Type B pancreatic cell (in vitro differentiated cells): Measurements from ENCODE around the gene VPS37D. TPM values are rescaled to one million over a fixed set of nuclear protein-coding genes. Genes with fewer than 3 reads are reported as not detected.

Experiments used
- DNase-seq: peaks from one replicate; pipeline ENCODE4 v3.0.0; 2021; ENCODE audit warnings: mixed read lengths; ENCODE audit not compliant: unreplicated experiment; ENCODE audit errors: extremely low spot score
- H3K27ac Mint-ChIP-seq: 2 replicates; pipeline ENCODE4 v1.8.0; 2021; ENCODE audit warnings: mild to moderate bottlenecking, mixed read lengths
- H3K27me3 Mint-ChIP-seq: 2 replicates; pipeline ENCODE4 v1.8.0; 2021; ENCODE audit warnings: mixed read lengths
- H3K36me3 Mint-ChIP-seq: 2 replicates; pipeline ENCODE4 v1.8.0; 2021; ENCODE audit warnings: mixed read lengths
- H3K4me1 Mint-ChIP-seq: one replicate; pipeline ENCODE4 v1.8.0; 2021; ENCODE audit warnings: mixed read lengths; ENCODE audit not compliant: unreplicated experiment
- H3K4me3 Mint-ChIP-seq: 2 replicates; pipeline ENCODE4 v1.8.0; 2021; ENCODE audit warnings: mild to moderate bottlenecking, mixed read lengths
- H3K9me3 Mint-ChIP-seq: 2 replicates; pipeline ENCODE4 v1.8.0; 2021; ENCODE audit warnings: mixed read lengths
- CTCF ChIP-seq: fragments of 200-600 bp; sonication (generic); conservative IDR thresholded peaks from 2 replicates; pipeline ENCODE4 v1.5.0; 2021; ENCODE audit warnings: antibody characterized with exemption, mild to moderate bottlenecking
- total RNA-seq: library from RNA; stranded (reverse); gene quantifications from 2 replicates; pipeline ENCODE4 v1.2.1, GENCODE V29; 2021; ENCODE audit warnings: low replicate concordance

Gene VPS37D
- total RNA-seq, 1 donor from 2014 or later: 12.9 TPM

DNA sequence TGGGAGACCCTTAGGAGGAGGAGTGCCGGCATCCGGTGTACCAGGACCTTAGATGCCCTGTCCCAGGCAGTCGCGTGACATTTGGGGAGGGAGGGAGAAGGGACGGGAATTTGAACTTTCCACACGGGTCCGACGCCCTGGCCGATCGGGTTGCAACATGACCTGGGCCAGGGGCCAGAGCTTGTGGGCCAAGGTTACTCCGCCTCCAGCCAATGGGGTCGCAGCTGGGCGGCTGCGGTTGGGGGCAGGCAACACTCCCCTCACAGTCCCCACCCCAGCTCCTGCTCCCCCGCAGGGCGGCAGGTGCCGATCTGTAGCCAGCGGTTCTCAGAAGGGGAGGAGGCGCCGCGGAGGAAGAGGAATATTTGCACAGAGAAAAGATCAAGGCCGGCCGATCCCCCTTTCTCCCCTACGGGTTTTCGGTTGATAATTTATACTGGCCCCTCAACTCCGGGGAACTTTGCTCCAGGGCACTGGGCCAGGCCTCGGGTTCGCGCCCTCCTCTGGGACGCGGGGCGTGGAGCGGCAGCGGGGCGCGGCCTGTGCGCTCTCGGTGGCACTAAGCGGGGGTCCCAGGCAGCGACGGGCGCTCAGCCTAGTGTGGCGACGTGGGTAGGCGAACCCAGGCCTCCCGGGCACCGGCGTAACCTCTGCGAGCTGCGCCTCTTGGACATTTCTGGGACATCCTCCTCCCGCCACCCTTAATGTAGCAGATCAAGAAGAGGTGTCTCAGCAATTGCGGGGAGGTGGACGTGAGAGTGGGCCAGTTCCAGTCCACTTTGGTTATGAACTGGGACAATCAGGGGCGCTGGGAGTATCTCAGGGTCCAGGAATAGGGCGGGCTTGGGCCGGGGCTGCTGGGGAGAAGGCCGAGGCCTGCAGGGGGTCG, 44.5 kb upstream of the VPS37D start:
- Mint-ChIP-seq H3K9me3 (no peaks in the 10 kb centered on the region), H3K27me3 (peaks cover 49% of the 10 kb centered on the region), H3K4me1 (no peaks in the 10 kb centered on the region), H3K4me3 (peak overlapping the region; percentile 82), H3K36me3 (no peaks in the 10 kb centered on the region), H3K27ac (peak overlapping the region; percentile 23)
- TF ChIP-seq CTCF: no peak
- DNase-seq: no peak

DNA sequence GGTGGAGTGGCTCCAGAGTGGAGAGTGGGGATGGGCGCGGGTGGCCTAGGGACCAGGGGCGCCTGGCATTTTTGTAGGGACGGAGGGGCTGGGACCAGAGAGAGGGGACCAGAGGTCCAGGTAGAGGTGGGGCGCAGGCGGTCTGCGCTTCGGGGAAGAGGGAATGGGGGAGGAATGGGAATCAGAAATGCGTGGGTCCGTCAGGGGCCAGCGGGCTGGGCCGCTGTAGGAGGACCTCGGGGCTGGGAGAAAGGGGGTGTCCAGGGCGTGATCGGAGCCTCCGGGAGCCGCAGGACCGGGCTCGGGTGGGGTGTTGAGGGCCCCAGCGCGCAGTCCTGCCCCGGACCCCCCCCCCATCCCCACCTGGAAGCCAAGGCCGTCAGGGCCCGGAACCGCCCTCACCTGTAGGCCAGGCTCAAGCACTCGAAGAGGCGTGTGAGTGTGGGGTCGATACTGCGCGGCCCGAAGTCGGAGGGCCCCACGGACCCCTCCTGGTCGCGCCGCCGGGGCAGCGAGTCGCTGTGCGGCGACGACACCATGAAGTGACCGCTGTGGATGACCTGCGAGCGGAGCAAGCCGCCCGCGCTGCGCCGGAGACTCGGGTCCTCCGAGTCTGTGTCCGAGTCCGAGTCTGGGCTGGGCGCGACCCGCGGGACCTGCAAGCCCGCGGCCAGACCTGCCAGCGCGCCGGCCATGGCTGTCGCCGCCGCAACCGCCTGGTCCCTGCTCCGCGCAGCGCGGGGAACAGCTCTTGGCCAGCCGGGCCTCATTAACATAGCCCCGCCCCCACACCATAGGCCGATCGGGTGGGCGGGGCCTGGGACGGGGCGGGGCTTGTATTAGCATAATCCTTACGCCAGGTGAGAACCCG, 43.6 kb upstream of the VPS37D start, which contains the start of gene MLXIPL:
TSS of gene MLXIPL (minus strand) at position 725 of the 871 bp plus-strand sequence. CDS start at position 695, 30 bp downstream.
- peak within 1 kb of the TSS; percentile 23 for H3K27ac Mint-ChIP-seq
- TF ChIP-seq CTCF: no peak
- no peaks in the 10 kb centered on the region for H3K9me3 Mint-ChIP-seq
- H3K4me3 Mint-ChIP-seq: peak within 1 kb of the TSS; percentile 82
- H3K36me3 Mint-ChIP-seq: no peaks in the 10 kb centered on the region
- H3K4me1 Mint-ChIP-seq: no peaks in the 10 kb centered on the region
- peak; percentile 81 for DNase-seq
- peaks cover 58% of the 10 kb centered on the region for H3K27me3 Mint-ChIP-seq

DNA sequence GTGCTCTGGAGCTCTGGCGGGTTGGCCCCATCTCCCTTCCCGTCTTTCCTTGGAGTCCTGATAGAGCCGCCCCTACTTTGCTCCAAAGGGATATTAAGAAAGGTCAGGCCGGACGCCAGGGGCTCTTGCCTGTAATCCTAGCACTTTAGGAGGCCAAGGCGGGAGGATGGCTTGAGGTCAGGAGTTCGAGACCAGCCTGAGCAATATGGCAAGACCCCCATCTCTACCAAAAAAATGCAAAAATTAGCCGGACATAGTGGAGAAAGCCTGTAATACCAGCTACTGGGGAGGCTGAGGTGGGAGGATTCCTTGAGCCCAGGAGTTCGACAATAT, 43.0 kb upstream of the VPS37D start:
- no peak for DNase-seq
- no peak for TF ChIP-seq CTCF
- H3K9me3 Mint-ChIP-seq: no peaks in the 10 kb centered on the region
- peaks cover 61% of the 10 kb centered on the region for H3K27me3 Mint-ChIP-seq
- no peaks in the 10 kb centered on the region for H3K36me3 Mint-ChIP-seq
- no peaks in the 10 kb centered on the region for H3K4me1 Mint-ChIP-seq
- no peak overlapping the region for H3K27ac Mint-ChIP-seq
- H3K4me3 Mint-ChIP-seq: peak overlapping the region; percentile 74

DNA sequence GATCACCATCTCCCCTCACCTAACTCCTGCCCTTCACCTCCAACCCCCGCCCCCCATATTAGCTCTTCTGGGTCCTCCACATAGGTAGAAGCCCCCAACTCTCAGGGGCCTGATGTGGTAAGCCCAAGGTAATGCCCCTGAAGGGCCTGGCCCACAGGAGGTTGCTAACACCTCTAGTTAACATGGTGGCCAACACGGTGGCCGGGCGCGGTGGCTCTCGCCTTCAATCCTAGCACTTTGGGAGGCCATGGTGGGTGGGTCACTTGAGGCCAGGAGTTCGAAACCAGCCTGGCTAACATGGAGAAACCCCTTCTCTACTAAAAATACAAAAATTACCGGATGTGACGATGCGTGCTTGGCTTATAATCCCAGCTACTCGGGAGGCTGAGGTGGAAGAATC, 42.4 kb upstream of the VPS37D start:
- DNase-seq: no peak
- Mint-ChIP-seq H3K4me3 (no peak overlapping the region), H3K4me1 (no peaks in the 10 kb centered on the region), H3K36me3 (no peaks in the 10 kb centered on the region), H3K27me3 (peaks cover 62% of the 10 kb centered on the region), H3K9me3 (no peaks in the 10 kb centered on the region), H3K27ac (no peak overlapping the region)
- no peak for TF ChIP-seq CTCF

DNA sequence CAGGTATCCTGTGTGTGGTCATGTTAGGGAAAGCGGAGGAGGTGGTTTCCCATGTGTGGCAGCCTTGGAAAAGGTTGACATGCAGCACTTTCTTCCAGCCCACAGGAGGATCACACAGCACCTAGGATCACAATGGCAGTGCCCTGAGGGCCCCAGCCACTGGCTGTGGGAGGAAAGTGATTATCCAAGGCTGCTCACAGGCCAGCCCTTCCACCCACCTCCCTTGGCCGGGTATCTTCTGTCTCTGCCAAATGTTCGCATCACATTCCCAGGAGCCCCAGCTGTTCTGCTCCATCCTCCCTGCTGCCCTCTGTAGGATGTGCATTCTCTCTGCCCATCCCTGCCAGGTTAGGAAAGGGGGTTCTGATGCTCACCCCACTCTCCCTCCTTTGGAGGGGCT, 40.8 kb upstream of the VPS37D start:
- H3K9me3 Mint-ChIP-seq: no peaks in the 10 kb centered on the region
- no peak overlapping the region for H3K27ac Mint-ChIP-seq
- no peak for TF ChIP-seq CTCF
- no peak for DNase-seq
- no peaks in the 10 kb centered on the region for H3K36me3 Mint-ChIP-seq
- peaks cover 62% of the 10 kb centered on the region for H3K27me3 Mint-ChIP-seq
- H3K4me1 Mint-ChIP-seq: no peaks in the 10 kb centered on the region
- H3K4me3 Mint-ChIP-seq: no peak overlapping the region
